ENCODE results near the gene TBXAS1.

TBXAS1 gene

GRCh38 chr7:139854124-139854511 is 25.1 kb downstream of the TBXAS1 start:
- DNase-seq (ENCODE audit: low read depth, low spot score): no peak

GRCh38 chr7:139854803-139855497 is 25.9 kb downstream of the TBXAS1 start:
- no peak for DNase-seq (ENCODE audit: low read depth, low spot score)

- DNase-seq (ENCODE audit: low read depth, low spot score): no peak
Measured at GRCh38 chr7:139855498-139856270, 26.6 kb downstream of the TBXAS1 start.

GRCh38 chr7:139857791-139858190 is 28.7 kb downstream of the TBXAS1 start:
- no peak for DNase-seq (ENCODE audit: low read depth, low spot score)

- no peak for DNase-seq (ENCODE audit: low read depth, low spot score)
Measured at GRCh38 chr7:139860090-139860775, 31.2 kb downstream of the TBXAS1 start.

- no peak for DNase-seq (ENCODE audit: low read depth, low spot score)
Measured at GRCh38 chr7:139861803-139862202, 32.7 kb downstream of the TBXAS1 start.

GRCh38 chr7:139866047-139866837 is 37.2 kb downstream of the TBXAS1 start:
- no peak for DNase-seq (ENCODE audit: low read depth, low spot score)

- no peak for DNase-seq (ENCODE audit: low read depth, low spot score)
Measured at GRCh38 chr7:139867847-139868246, 38.8 kb downstream of the TBXAS1 start.

- no peak for DNase-seq (ENCODE audit: low read depth, low spot score)
Measured at GRCh38 chr7:139869886-139870285, 40.8 kb downstream of the TBXAS1 start.

GRCh38 chr7:139870380-139870779 is 41.3 kb downstream of the TBXAS1 start:
- DNase-seq (ENCODE audit: low read depth, low spot score): no peak

GRCh38 chr7:139871331-139871730 is 42.3 kb downstream of the TBXAS1 start:
- no peak for DNase-seq (ENCODE audit: low read depth, low spot score)

- no peak for DNase-seq (ENCODE audit: low read depth, low spot score)
Measured at GRCh38 chr7:139871820-139872219, 42.8 kb downstream of the TBXAS1 start.

- no peak for DNase-seq (ENCODE audit: low read depth, low spot score)
Measured at GRCh38 chr7:139873593-139874301, 44.7 kb downstream of the TBXAS1 start.

- no peak for DNase-seq (ENCODE audit: low read depth, low spot score)
Measured at GRCh38 chr7:139874302-139874629, 45.2 kb downstream of the TBXAS1 start.

GRCh38 chr7:139875821-139876241 is 46.8 kb downstream of the TBXAS1 start:
- DNase-seq (ENCODE audit: low read depth, low spot score): no peak

- DNase-seq (ENCODE audit: low read depth, low spot score): no peak
Measured at GRCh38 chr7:139876622-139877283, 47.7 kb downstream of the TBXAS1 start.

- DNase-seq (ENCODE audit: low read depth, low spot score): no peak
Measured at GRCh38 chr7:139883814-139884213, 54.8 kb downstream of the TBXAS1 start.

- no peak for DNase-seq (ENCODE audit: low read depth, low spot score)
Measured at GRCh38 chr7:139884441-139884840, 55.4 kb downstream of the TBXAS1 start.

- no peak for DNase-seq (ENCODE audit: low read depth, low spot score)
Measured at GRCh38 chr7:139885511-139885910, 56.4 kb downstream of the TBXAS1 start.

GRCh38 chr7:139886206-139886605 is 57.1 kb downstream of the TBXAS1 start:
- DNase-seq (ENCODE audit: low read depth, low spot score): no peak

- no peak for DNase-seq (ENCODE audit: low read depth, low spot score)
Measured at GRCh38 chr7:139886899-139887298, 57.8 kb downstream of the TBXAS1 start.
